Lower lobe of right lung (tissue), 2 donors: ENCODE data around the gene AIP. TPM values are rescaled to one million over a fixed set of nuclear protein-coding genes. Genes with fewer than 3 reads are reported as not detected.

Experiments
- ATAC-seq, 2 donors: fragments of 200-7000 bp; cut with Tn5 transposase; one replicate each; pipeline ENCODE4 v1.9.1; 2020 to 2022; ENCODE audit warnings: mild to moderate bottlenecking in 2 of 2, moderate library complexity in 2 of 2
- DNase-seq: peaks from one replicate; pipeline ENCODE4 v3.0.0-alpha.2; 2020
- H3K27ac ChIP-seq: fragments of 200-600 bp; one replicate; pipeline ENCODE4 v1.8.0; 2022
- H3K27me3 ChIP-seq: fragments of 200-600 bp; one replicate; pipeline ENCODE4 v1.8.0; 2022; ENCODE audit warnings: low read depth
- H3K36me3 ChIP-seq: fragments of 200-600 bp; one replicate; pipeline ENCODE4 v1.8.0; 2022; ENCODE audit warnings: mild to moderate bottlenecking
- H3K4me1 ChIP-seq: fragments of 200-600 bp; one replicate; pipeline ENCODE4 v1.8.0; 2022
- H3K4me3 ChIP-seq: fragments of 200-600 bp; one replicate; pipeline ENCODE4 v1.8.0; 2022; ENCODE audit warnings: mild to moderate bottlenecking
- H3K9me3 ChIP-seq: fragments of 200-600 bp; one replicate; pipeline ENCODE4 v1.8.0; 2022
- intact Hi-C: fragments of 100-400 bp; cut with DNase I; formaldehyde crosslinking; loops from one replicate; pipeline ENCODE4 v1.11.0; 2022
- total RNA-seq: library from RNA; stranded (reverse); fragmentation: NEBNext Ultra II Directional; extraction: Animal tissue kit (Norgen Biotek cat#: 25700); gene quantifications from one replicate; pipeline ENCODE4 v1.2.1, GENCODE V29; 2021
- TF ChIP-seq, protein P1 (sequence below): fragments of 200-600 bp; IDR thresholded peaks from one replicate; pipeline ENCODE4 v1.8.0; 2022; ENCODE audit warnings: antibody characterized with exemption, mild to moderate bottlenecking
- donor health status: DM: no; HTN: yes; CAD: no; lungs with severe emphysema.

Gene AIP
- total RNA-seq, 1 donor from 2014 or later = 85.2 TPM

DNA sequence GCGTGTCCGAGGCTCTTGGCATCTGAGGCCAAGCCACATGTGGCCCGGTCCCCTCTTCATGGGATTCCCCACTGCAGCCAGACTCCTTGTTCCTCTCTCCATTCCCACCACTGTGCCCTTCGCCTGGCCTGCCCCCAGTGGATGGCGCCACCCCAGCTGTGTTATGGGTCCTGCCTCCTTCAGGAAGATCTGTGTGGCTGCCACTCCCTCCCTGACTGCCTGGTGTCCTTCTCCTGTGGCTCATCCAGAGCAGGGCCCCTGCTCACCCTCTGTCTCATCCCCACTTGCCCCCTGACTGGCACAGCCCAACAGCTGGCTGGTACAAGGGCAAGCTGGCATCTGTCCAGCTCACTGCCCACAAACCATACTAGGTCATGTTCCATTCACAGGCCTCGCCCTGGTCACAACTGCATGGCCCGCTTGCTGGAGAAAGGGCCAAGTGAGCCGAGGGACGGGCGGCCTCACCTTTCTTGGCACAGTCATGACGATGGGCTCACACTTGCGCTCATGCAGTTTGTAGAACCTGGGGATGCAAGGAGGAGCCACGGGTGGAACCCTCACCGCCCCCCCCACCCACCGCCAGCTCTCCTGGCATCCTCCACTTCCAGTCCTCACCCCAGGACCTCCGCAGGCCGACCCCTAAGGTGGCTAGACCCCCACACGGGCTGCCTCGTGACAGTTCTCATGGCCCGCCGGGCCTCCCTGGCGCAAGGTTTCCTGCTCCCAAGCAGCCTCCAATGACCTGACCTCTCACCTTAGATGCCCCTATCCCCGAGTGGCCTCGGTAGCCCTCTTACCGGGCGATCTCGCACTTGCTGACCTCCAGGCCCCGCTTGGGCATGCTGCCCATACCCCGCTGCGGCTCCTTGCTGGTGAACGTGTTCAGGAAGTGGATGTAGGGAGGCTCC is 43.3 kb upstream of the AIP start:
- Histone ChIP-seq H3K4me1 (peaks cover 42% of the 10 kb centered on the region), H3K4me3 (no peak overlapping the region), H3K27me3 (no peaks in the 10 kb centered on the region), H3K9me3 (no peaks in the 10 kb centered on the region), H3K27ac (peak overlapping the region; percentile 53), H3K36me3 (peaks cover 69% of the 10 kb centered on the region)
- ATAC-seq (no peak), DNase-seq (no peak)
- TF ChIP-seq, protein P1, sequence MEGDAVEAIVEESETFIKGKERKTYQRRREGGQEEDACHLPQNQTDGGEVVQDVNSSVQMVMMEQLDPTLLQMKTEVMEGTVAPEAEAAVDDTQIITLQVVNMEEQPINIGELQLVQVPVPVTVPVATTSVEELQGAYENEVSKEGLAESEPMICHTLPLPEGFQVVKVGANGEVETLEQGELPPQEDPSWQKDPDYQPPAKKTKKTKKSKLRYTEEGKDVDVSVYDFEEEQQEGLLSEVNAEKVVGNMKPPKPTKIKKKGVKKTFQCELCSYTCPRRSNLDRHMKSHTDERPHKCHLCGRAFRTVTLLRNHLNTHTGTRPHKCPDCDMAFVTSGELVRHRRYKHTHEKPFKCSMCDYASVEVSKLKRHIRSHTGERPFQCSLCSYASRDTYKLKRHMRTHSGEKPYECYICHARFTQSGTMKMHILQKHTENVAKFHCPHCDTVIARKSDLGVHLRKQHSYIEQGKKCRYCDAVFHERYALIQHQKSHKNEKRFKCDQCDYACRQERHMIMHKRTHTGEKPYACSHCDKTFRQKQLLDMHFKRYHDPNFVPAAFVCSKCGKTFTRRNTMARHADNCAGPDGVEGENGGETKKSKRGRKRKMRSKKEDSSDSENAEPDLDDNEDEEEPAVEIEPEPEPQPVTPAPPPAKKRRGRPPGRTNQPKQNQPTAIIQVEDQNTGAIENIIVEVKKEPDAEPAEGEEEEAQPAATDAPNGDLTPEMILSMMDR = no peak
- intact Hi-C loops = no loop called here

DNA sequence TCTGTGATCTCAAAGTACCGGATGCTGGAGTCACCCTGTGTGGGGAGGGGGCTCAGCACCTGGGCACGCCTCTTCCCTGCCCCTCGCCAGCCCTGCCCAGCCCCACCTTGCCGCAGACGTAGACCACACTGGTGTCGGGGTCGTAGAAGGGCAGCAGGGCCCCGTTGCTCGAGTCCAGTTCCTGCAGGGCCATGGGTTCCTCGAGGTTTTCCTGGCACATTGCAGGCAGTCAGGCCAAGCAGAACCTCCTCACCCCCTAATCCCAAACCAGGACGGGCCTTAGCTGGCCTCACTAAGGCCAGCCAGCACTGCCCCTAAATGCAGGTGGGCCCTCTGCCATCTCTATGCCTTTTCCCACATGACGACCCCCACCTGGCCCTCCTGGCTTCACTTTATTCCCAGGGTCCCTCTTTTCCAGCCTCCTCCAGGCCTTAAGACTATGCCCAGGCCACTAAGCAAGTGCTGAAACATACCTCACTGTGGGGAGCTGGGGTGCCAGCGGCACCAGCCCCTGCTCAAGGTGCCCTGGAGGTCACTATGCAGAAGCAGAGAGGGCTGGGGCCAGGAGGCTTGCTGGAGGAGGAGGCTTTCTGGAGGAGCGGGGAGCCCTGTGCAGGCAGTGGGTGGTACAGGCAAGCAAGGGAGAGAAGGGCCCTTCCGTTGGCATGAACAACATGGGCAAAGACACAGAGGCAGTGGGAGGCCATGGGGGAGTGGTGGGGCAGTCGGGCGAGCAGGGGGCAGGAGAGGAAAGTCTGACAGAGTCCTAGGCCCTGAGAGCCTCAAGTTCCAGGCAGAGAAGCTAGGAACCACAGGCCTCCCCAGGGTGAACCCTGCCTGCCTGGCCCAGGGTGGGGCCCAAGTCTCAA is 42.4 kb upstream of the AIP start:
- Histone ChIP-seq H3K27ac (peak overlapping the region; percentile 53), H3K4me3 (no peak overlapping the region), H3K27me3 (no peaks in the 10 kb centered on the region), H3K9me3 (no peaks in the 10 kb centered on the region), H3K36me3 (peaks cover 60% of the 10 kb centered on the region), H3K4me1 (peaks cover 49% of the 10 kb centered on the region)
- DNase-seq (no peak), ATAC-seq (no peak)
- TF ChIP-seq, protein P1 = no peak
- intact Hi-C loops = no loop called here

DNA sequence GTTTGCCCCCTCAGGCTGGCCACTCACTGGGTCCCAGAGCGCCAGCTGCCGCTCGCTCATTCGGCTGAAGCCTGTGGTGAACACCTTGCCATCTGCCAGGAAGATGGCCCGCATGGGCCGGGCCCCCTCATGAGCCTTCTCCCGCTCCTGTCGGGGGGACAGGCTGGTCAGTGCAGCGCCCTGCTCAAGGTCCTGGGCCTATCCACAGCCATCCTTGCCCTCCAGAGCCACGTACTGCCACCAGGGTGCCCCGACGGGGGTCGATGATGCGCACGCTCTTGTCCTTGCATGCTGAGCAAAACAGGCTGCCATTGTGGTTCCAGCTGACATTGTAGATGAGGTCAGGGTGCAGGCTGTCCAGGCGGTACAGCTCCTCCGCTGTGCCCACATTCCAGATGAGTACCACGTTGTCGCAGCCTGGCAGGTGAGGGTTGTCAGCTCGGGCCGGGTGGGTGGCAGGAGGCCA is 41.7 kb upstream of the AIP start:
- no peak overlapping the region for H3K27ac ChIP-seq
- ATAC-seq = no peak
- TF ChIP-seq, protein P1 = no peak
- H3K27me3 ChIP-seq = no peaks in the 10 kb centered on the region
- H3K4me3 ChIP-seq = no peak overlapping the region
- no peak for DNase-seq
- intact Hi-C loops = no loop called here
- peaks cover 49% of the 10 kb centered on the region for H3K4me1 ChIP-seq
- H3K9me3 ChIP-seq = no peaks in the 10 kb centered on the region
- H3K36me3 ChIP-seq = peaks cover 53% of the 10 kb centered on the region

DNA sequence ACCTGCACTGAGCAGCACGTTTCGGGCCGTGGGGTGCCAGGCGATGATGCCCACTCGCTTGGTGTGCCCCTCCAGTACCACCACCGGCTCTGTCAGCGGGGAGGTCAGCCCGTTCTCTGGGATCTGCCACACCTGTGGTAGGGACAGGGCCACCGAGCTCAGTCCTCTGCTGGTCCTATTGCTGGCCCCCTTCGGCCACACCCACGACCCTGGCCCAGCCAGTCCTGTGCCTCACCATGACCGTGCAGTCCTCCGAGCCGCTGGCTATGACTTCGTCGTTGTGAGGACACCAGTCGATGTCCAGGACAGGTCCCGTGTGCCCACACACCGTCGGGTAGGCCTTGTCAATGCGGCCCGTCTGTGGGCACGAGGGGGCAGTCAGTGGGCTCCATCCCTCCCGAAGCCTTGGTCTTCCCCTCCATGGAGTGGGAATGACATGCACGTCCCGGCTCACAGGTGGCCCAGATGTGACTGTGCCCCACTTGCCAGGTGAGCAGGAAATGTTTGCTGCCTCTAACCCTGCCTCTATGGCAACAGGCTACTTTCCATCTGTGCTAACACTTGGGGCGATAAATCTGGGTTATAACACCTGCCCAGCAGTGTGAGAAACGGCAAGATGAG is 41.0 kb upstream of the AIP start:
- H3K36me3 ChIP-seq = peaks cover 52% of the 10 kb centered on the region

More for the DNA sequence above, 41.0 kb upstream of the AIP start:
- peaks cover 49% of the 10 kb centered on the region for H3K4me1 ChIP-seq
- DNase-seq (no peak), ATAC-seq (no peak)
- TF ChIP-seq, protein P1 = no peak
- H3K27ac ChIP-seq = no peak overlapping the region
- H3K27me3 ChIP-seq = no peaks in the 10 kb centered on the region
- peak overlapping the region; percentile 82 for H3K4me3 ChIP-seq
- intact Hi-C loops = no loop called here
- H3K9me3 ChIP-seq = no peaks in the 10 kb centered on the region
